ENCODE data around the gene SPP1.

Gene SPP1

GRCh38 chr4:87966095-87966496, 9.4 kb upstream of the SPP1 start:
- H3K4me2 ChIP-seq (ENCODE audit: low read length) = no peak overlapping the region
- H3K4me1 ChIP-seq (ENCODE audit: control insufficient read depth, low read length) = no peaks in the 10 kb centered on the region; the same call in 1 of the 2 replicates
- H3K27ac ChIP-seq (ENCODE audit: low read depth, low read length) = no peak overlapping the region
- H3K79me2 ChIP-seq (ENCODE audit: control insufficient read depth, low read length) = no peaks in the 10 kb centered on the region
- H3K9me2 ChIP-seq (replicated peaks; ENCODE audit: control insufficient read depth, low read length) = no peaks in the 10 kb centered on the region
- H3K27me3 ChIP-seq (ENCODE audit: control insufficient read depth, low read length) = no peaks in the 10 kb centered on the region
- H3K36me3 ChIP-seq (ENCODE audit: control insufficient read depth, low read length) = no peaks in the 10 kb centered on the region
- H3F3A ChIP-seq (ENCODE audit: control insufficient read depth, insufficient read depth) = no peaks in the 10 kb centered on the region
- no peak for TF ChIP-seq CTCF (IDR thresholded peaks at IDR 0.05; ENCODE audit: low read depth, low read length, poor library complexity, severe bottlenecking)
- no peak for TF ChIP-seq EZH2phosphoT487 (IDR thresholded peaks at IDR 0.05; ENCODE audit: borderline replicate concordance, low read length)
- no peak overlapping the region for H3K4me3 ChIP-seq (ENCODE audit: low read length)
- no peaks in the 10 kb centered on the region for H4K20me1 ChIP-seq (ENCODE audit: control insufficient read depth, insufficient read depth, low read depth, low read length)
- H3K9me3 ChIP-seq (ENCODE audit: control insufficient read depth, insufficient read depth, low read length) = peaks cover 4% of the 10 kb centered on the region; the same call in 1 of the 2 replicates

- Histone ChIP-seq H3F3A (ENCODE audit: control insufficient read depth, insufficient read depth) (no peaks in the 10 kb centered on the region), H3K36me3 (ENCODE audit: control insufficient read depth, low read length) (no peaks in the 10 kb centered on the region), H3K79me2 (ENCODE audit: control insufficient read depth, low read length) (no peaks in the 10 kb centered on the region), H3K9me3 (ENCODE audit: control insufficient read depth, insufficient read depth, low read length) (peaks cover 4% of the 10 kb centered on the region; the same call in 1 of the 2 replicates), H3K27me3 (ENCODE audit: control insufficient read depth, low read length) (no peaks in the 10 kb centered on the region), H3K9me2 (replicated peaks; ENCODE audit: control insufficient read depth, low read length) (no peaks in the 10 kb centered on the region), H3K4me1 (ENCODE audit: control insufficient read depth, low read length) (no peaks in the 10 kb centered on the region; the same call in 1 of the 2 replicates), H3K4me2 (ENCODE audit: low read length) (no peak overlapping the region), H4K20me1 (ENCODE audit: control insufficient read depth, insufficient read depth, low read depth, low read length) (no peaks in the 10 kb centered on the region), H3K27ac (ENCODE audit: low read depth, low read length) (no peak overlapping the region), H3K4me3 (ENCODE audit: low read length) (no peak overlapping the region)
- TF ChIP-seq EZH2phosphoT487 (IDR thresholded peaks at IDR 0.05; ENCODE audit: borderline replicate concordance, low read length) (no peak), CTCF (IDR thresholded peaks at IDR 0.05; ENCODE audit: low read depth, low read length, poor library complexity, severe bottlenecking) (no peak)
Measured at GRCh38 chr4:87967193-87967592, 8.3 kb upstream of the SPP1 start.

GRCh38 chr4:87970121-87970520, 5.4 kb upstream of the SPP1 start:
- H3K9me3 ChIP-seq (ENCODE audit: control insufficient read depth, insufficient read depth, low read length) = peaks cover 4% of the 10 kb centered on the region; the same call in 1 of the 2 replicates
- H4K20me1 ChIP-seq (ENCODE audit: control insufficient read depth, insufficient read depth, low read depth, low read length) = no peaks in the 10 kb centered on the region
- H3F3A ChIP-seq (ENCODE audit: control insufficient read depth, insufficient read depth) = peaks cover 2% of the 10 kb centered on the region; the same call in 1 of the 2 replicates
- TF ChIP-seq EZH2phosphoT487 (IDR thresholded peaks at IDR 0.05; ENCODE audit: borderline replicate concordance, low read length) (no peak), CTCF (IDR thresholded peaks at IDR 0.05; ENCODE audit: low read depth, low read length, poor library complexity, severe bottlenecking) (no peak)
- no peak overlapping the region for H3K27ac ChIP-seq (ENCODE audit: low read depth, low read length)
- H3K36me3 ChIP-seq (ENCODE audit: control insufficient read depth, low read length) = no peaks in the 10 kb centered on the region
- no peaks in the 10 kb centered on the region for H3K79me2 ChIP-seq (ENCODE audit: control insufficient read depth, low read length)
- H3K4me2 ChIP-seq (ENCODE audit: low read length) = no peak overlapping the region
- peaks cover 5% of the 10 kb centered on the region; the same call in 1 of the 2 replicates for H3K27me3 ChIP-seq (ENCODE audit: control insufficient read depth, low read length)
- peaks cover 9% of the 10 kb centered on the region for H3K4me1 ChIP-seq (ENCODE audit: control insufficient read depth, low read length)
- no peaks in the 10 kb centered on the region for H3K9me2 ChIP-seq (replicated peaks; ENCODE audit: control insufficient read depth, low read length)
- no peak overlapping the region for H3K4me3 ChIP-seq (ENCODE audit: low read length)
